ENCODE measurements around the gene DIP2C. TPM values are rescaled to one million over a fixed set of nuclear protein-coding genes. Genes with fewer than 3 reads are reported as not detected.
"Not testable (repeated sequence)": the region's sequence is repeated elsewhere in the genome, so short reads cannot be mapped to it uniquely, and the experiment has no call there.

DIP2C gene
- total RNA-seq, 1 donor from 2014 or later, result 1.6 TPM

- Mint-ChIP-seq H3K36me3 (ENCODE audit: low read depth) (no peaks in the 10 kb centered on the region), H3K27me3 (ENCODE audit: insufficient read depth) (no peaks in the 10 kb centered on the region), H3K27ac (no peak overlapping the region), H3K4me3 (no peak overlapping the region), H3K9me3 (no peaks in the 10 kb centered on the region), H3K4me1 (ENCODE audit: low read depth) (no peaks in the 10 kb centered on the region)
- intact Hi-C loops (cut with micrococcal nuclease), result no loop called here
- no peak for DNase-seq (ENCODE audit: low spot score)
These were observed 155.4 kb downstream of the DIP2C start for GRCh38 chr10:534047-534566.

- DNase-seq (ENCODE audit: low spot score), result no peak
- H3K27ac Mint-ChIP-seq, result no peak overlapping the region
- H3K4me3 Mint-ChIP-seq, result no peak overlapping the region
- H3K27me3 Mint-ChIP-seq (ENCODE audit: insufficient read depth), result no peaks in the 10 kb centered on the region
- no peaks in the 10 kb centered on the region for H3K4me1 Mint-ChIP-seq (ENCODE audit: low read depth)
- intact Hi-C loops (cut with micrococcal nuclease), result no loop called here
- no peaks in the 10 kb centered on the region for H3K9me3 Mint-ChIP-seq
- no peaks in the 10 kb centered on the region for H3K36me3 Mint-ChIP-seq (ENCODE audit: low read depth)
These were observed 155.9 kb downstream of the DIP2C start for GRCh38 chr10:533611-534010.

GRCh38 chr10:533186-533585 is 156.3 kb downstream of the DIP2C start:
- no peak overlapping the region for H3K27ac Mint-ChIP-seq
- no peaks in the 10 kb centered on the region for H3K27me3 Mint-ChIP-seq (ENCODE audit: insufficient read depth)
- no peak overlapping the region for H3K4me3 Mint-ChIP-seq
- no peaks in the 10 kb centered on the region for H3K4me1 Mint-ChIP-seq (ENCODE audit: low read depth)
- intact Hi-C loops (cut with micrococcal nuclease), result no loop called here
- DNase-seq (ENCODE audit: low spot score), result no peak
- H3K36me3 Mint-ChIP-seq (ENCODE audit: low read depth), result no peaks in the 10 kb centered on the region
- no peaks in the 10 kb centered on the region for H3K9me3 Mint-ChIP-seq

GRCh38 chr10:532331-532730 is 157.1 kb downstream of the DIP2C start:
- H3K36me3 Mint-ChIP-seq (ENCODE audit: low read depth); H3K27ac Mint-ChIP-seq; H3K9me3 Mint-ChIP-seq; DNase-seq (ENCODE audit: low spot score); H3K4me1 Mint-ChIP-seq (ENCODE audit: low read depth); intact Hi-C loops (cut with micrococcal nuclease); H3K27me3 Mint-ChIP-seq (ENCODE audit: insufficient read depth); H3K4me3 Mint-ChIP-seq: not testable (repeated sequence)

GRCh38 chr10:531541-531940 is 157.9 kb downstream of the DIP2C start:
- Mint-ChIP-seq H3K9me3 (no peaks in the 10 kb centered on the region), H3K27ac (no peak overlapping the region), H3K27me3 (ENCODE audit: insufficient read depth) (no peaks in the 10 kb centered on the region), H3K4me3 (no peak overlapping the region), H3K36me3 (ENCODE audit: low read depth) (no peaks in the 10 kb centered on the region), H3K4me1 (ENCODE audit: low read depth) (no peaks in the 10 kb centered on the region)
- DNase-seq (ENCODE audit: low spot score), result no peak
- intact Hi-C loops (cut with micrococcal nuclease), result no loop called here

GRCh38 chr10:530717-531116 is 158.8 kb downstream of the DIP2C start:
- no peak for DNase-seq (ENCODE audit: low spot score)
- no peak overlapping the region for H3K4me3 Mint-ChIP-seq
- H3K27me3 Mint-ChIP-seq (ENCODE audit: insufficient read depth), result no peaks in the 10 kb centered on the region
- H3K36me3 Mint-ChIP-seq (ENCODE audit: low read depth), result no peaks in the 10 kb centered on the region
- no peak overlapping the region for H3K27ac Mint-ChIP-seq
- H3K4me1 Mint-ChIP-seq (ENCODE audit: low read depth), result no peaks in the 10 kb centered on the region
- intact Hi-C loops (cut with micrococcal nuclease), result no loop called here
- H3K9me3 Mint-ChIP-seq, result no peaks in the 10 kb centered on the region

GRCh38 chr10:529468-530230 is 159.8 kb downstream of the DIP2C start:
- Mint-ChIP-seq H3K4me3 (no peak overlapping the region), H3K9me3 (no peaks in the 10 kb centered on the region), H3K36me3 (ENCODE audit: low read depth) (no peaks in the 10 kb centered on the region), H3K27ac (no peak overlapping the region), H3K27me3 (ENCODE audit: insufficient read depth) (no peaks in the 10 kb centered on the region), H3K4me1 (ENCODE audit: low read depth) (no peaks in the 10 kb centered on the region)
- no peak for DNase-seq (ENCODE audit: low spot score)
- intact Hi-C loops (cut with micrococcal nuclease), result no loop called here

- intact Hi-C loops (cut with micrococcal nuclease), result no loop called here
- Mint-ChIP-seq H3K9me3 (no peaks in the 10 kb centered on the region), H3K27ac (no peak overlapping the region), H3K27me3 (ENCODE audit: insufficient read depth) (no peaks in the 10 kb centered on the region), H3K4me3 (no peak overlapping the region), H3K4me1 (ENCODE audit: low read depth) (no peaks in the 10 kb centered on the region), H3K36me3 (ENCODE audit: low read depth) (no peaks in the 10 kb centered on the region)
- DNase-seq (ENCODE audit: low spot score), result no peak
These were observed 161.0 kb downstream of the DIP2C start for GRCh38 chr10:528173-529165.

GRCh38 chr10:527416-527815 is 162.1 kb downstream of the DIP2C start:
- Mint-ChIP-seq H3K36me3 (ENCODE audit: low read depth) (no peaks in the 10 kb centered on the region), H3K4me3 (no peak overlapping the region), H3K27ac (no peak overlapping the region), H3K27me3 (ENCODE audit: insufficient read depth) (no peaks in the 10 kb centered on the region), H3K4me1 (ENCODE audit: low read depth) (no peaks in the 10 kb centered on the region), H3K9me3 (no peaks in the 10 kb centered on the region)
- intact Hi-C loops (cut with micrococcal nuclease), result no loop called here
- DNase-seq (ENCODE audit: low spot score), result no peak

GRCh38 chr10:526651-527312 is 162.7 kb downstream of the DIP2C start:
- Mint-ChIP-seq H3K27ac (no peak overlapping the region), H3K4me3 (no peak overlapping the region), H3K9me3 (no peaks in the 10 kb centered on the region), H3K4me1 (ENCODE audit: low read depth) (no peaks in the 10 kb centered on the region), H3K36me3 (ENCODE audit: low read depth) (no peaks in the 10 kb centered on the region), H3K27me3 (ENCODE audit: insufficient read depth) (no peaks in the 10 kb centered on the region)
- no peak for DNase-seq (ENCODE audit: low spot score)
- intact Hi-C loops (cut with micrococcal nuclease), result no loop called here

GRCh38 chr10:525565-526315 is 163.7 kb downstream of the DIP2C start:
- H3K4me3 Mint-ChIP-seq, result no peak overlapping the region
- intact Hi-C loops (cut with micrococcal nuclease), result no loop called here

GRCh38 chr10:523925-524324 is 165.5 kb downstream of the DIP2C start:
- H3K27ac Mint-ChIP-seq, result no peak overlapping the region
- H3K4me3 Mint-ChIP-seq, result no peak overlapping the region
- H3K4me1 Mint-ChIP-seq (ENCODE audit: low read depth), result no peaks in the 10 kb centered on the region
- no peak for DNase-seq (ENCODE audit: low spot score)
- intact Hi-C loops (cut with micrococcal nuclease), result no loop called here
- H3K27me3 Mint-ChIP-seq (ENCODE audit: insufficient read depth), result peaks cover under 1% of the 10 kb centered on the region
- H3K36me3 Mint-ChIP-seq (ENCODE audit: low read depth), result no peaks in the 10 kb centered on the region
- no peaks in the 10 kb centered on the region for H3K9me3 Mint-ChIP-seq

More at GRCh38 chr10:525565-526315, 163.7 kb downstream of the DIP2C start:
- no peaks in the 10 kb centered on the region for H3K9me3 Mint-ChIP-seq
- DNase-seq (ENCODE audit: low spot score), result no peak
- H3K4me1 Mint-ChIP-seq (ENCODE audit: low read depth), result no peaks in the 10 kb centered on the region
- no peak overlapping the region for H3K27ac Mint-ChIP-seq
- no peaks in the 10 kb centered on the region for H3K27me3 Mint-ChIP-seq (ENCODE audit: insufficient read depth)
- no peaks in the 10 kb centered on the region for H3K36me3 Mint-ChIP-seq (ENCODE audit: low read depth)
